HG03469 (cell line): Measurements from ENCODE around the gene TSEN34.
"Not testable (repeated sequence)": the region's sequence is repeated elsewhere in the genome, so short reads cannot be mapped to it uniquely, and the experiment has no call there.

ENCODE experiments used
- ATAC-seq: cut with Tn5 transposase; IDR thresholded peaks from one replicate; pipeline ENCODE4 v1.9.1; 2021; ENCODE audit warnings: mild to moderate bottlenecking, moderate library complexity, moderate number of reproducible peaks; ENCODE audit not compliant: unreplicated experiment

The TSEN34 gene

DNA sequence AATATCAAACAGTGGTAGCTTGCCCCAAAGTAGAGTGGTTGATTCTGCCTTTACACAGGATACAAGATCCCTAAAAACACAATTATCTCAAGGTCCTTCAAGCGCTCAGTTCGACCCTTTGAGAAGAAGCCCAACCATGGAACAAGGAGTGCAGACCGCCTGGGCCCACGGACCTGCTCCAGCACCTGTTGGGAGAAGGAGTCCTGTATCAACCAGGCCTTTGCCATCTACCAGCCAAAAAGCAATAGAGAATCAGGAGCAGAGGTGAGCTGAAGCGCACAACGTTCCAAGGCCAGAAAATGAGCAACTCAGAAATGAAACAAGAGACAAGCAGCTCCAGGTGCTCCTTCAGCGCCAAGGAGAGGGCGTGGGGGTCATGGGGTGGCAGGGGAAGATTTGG, 38.0 kb downstream of the TSEN34 start:
- ATAC-seq, result no peak

DNA sequence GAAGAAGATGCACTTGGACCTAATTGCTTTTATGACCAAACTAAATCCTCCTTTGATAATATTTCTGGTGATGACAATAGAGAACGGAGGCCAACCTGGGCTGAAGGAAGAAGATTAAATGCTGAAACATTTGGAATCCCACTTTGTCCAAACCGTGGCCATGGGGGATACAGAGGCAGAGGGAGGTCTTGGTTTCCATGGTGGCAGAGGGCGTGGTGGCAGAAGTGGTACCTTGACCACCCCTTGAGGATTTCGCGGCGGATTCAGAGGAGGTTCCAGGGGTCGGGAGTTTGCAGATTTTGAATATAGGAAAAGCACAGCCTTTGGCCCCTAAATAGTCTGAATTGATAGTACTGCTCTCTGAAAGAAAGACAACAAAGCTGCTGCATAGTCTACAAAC, 38.9 kb downstream of the TSEN34 start:
- ATAC-seq, result no peak

DNA sequence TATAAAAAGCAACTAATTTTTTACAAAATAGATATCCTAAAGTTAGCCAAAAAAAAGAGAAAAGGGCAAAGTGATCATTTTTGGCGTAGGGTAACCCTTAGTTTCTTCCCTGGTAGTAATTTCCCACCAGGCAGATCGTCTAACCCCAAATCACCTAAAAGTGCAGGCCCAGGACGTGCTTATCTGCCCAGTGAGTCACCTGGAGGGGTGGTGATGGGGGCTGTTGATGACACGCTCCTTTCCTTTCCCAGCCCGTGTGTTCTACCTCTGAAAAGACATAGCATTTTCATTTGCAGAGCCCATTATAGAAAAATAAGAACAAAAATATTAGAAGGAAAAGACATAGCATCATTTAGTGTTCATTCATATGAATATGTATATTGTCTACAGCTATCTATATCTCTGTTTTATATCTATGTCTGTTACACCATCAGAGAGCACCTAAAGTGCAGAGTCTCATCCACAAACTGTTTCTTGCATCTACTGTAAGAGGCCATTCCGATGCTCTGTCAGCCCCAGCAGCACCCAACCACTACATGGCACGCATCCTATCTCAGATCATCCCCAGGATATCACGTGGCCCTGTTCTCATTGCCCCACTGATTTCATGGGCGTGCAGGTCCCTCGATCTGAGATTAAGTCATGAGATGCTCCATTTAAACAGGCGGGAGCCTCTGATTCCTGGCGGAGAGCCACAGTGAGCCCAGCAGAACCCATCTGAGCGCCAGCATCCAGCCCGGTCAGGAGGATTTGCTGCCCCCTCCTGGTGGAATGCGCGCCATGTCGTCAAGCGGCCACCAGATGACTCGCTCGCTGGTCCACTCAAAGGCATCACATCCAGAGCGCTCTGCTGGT, 40.2 kb downstream of the TSEN34 start:
- no peak for ATAC-seq

DNA sequence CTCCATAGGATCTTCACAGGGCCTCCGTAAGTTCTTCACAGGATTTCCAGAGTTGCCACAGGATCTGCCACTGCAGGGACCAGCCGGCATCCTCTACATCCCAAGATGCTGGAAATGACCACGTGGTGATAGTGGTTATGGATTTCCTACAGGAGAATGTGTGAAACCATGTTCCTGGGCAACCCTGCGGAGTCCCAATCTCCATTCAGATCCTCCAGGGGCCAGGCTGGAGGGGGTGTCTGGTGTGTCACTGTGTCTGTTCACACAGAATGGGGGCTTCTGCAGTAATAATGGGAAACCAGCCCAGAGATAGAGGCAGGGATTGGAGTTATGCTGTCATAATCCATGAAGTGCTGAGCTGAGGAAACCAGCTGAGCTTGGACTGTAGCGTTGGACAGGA, 42.8 kb downstream of the TSEN34 start:
- no peak for ATAC-seq

DNA sequence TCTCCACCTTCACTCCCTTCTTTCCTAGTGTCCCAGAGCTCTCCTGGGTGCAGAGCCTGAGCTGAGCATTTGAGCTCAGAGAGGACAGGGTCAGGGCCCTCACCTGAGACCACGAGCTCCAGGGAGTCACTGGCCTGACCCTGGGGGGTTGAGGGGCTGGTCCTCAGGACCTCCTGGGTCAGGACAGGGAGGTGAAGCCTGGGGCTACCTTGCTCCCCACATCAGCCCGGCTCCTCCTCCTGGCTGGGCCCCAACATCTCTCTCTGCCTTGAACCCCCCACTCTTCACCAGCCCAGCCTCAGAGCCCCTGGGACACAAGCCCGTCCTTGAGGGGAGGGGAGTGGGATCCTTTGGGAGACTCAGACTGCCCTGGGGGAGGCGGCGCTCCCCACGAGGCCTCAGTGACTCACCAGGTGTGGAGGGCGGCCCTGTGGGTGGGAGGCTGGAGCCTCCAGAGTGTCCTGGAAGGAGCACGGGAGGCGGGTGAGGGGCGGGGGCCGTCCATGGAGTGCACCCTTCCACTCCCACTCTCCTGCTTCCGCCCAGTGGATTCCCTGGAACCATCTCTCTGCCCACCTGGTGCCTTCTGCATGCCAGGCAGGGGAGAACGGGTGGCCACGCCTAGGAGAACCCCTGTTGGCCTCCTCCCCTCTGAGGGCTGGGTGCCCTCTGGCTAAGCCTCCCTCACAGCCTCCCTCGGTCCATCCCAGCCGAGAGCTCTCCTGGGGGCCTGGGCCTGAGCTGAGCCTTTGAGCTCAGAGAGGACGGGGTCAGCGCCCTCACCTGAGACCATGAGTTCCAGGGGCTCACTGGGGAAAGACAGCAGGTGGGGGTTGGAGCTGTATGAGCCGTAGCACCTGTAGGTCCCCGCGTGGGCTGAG, 48.6 kb downstream of the TSEN34 start:
- ATAC-seq, result not testable (repeated sequence)

- not testable (repeated sequence) for ATAC-seq
Measured at GRCh38 chr19:54240372-54241336, 49.5 kb downstream of the TSEN34 start.

GRCh38 chr19:54242234-54242633, 51.1 kb downstream of the TSEN34 start:
- ATAC-seq, result not testable (repeated sequence)

- not testable (repeated sequence) for ATAC-seq
Measured at GRCh38 chr19:54242646-54243045, 51.5 kb downstream of the TSEN34 start, which contains the start of gene LILRA6. Gene LILRA6, minus strand, starts transcription at chr19:54242790.

GRCh38 chr19:54243809-54244208, 52.7 kb downstream of the TSEN34 start:
- not testable (repeated sequence) for ATAC-seq
